ENCODE data around the gene COL4A6. TPM values are rescaled to one million over a fixed set of nuclear protein-coding genes. Genes with fewer than 3 reads are reported as not detected.

The COL4A6 gene
- total and polyA plus RNA-seq, 8 donors, result 0.58 to 30.8 (median 9.0) TPM

GRCh38 chrX:108178143-108178498 lies 260.1 kb downstream of the COL4A6 start:
- WGBS, 5 donors, result 64 to 71% (median 67%) methylated on average over 7 of the region's 7 CpGs

GRCh38 chrX:108177351-108178142 lies 260.7 kb downstream of the COL4A6 start:
- H3K27ac ChIP-seq, result no peak overlapping the region
- peaks cover 0 to 8% (median 0%) of the 10 kb centered on the region in 3 donors for H3K27me3 ChIP-seq
- H3K4me1 ChIP-seq, result no peaks in the 10 kb centered on the region
- intact Hi-C loops (cut with DNase I; ENCODE audit: low total_unique reads), result no loop called here
- TF ChIP-seq POLR2AphosphoS5 (IDR thresholded peaks at IDR 0.05) (no peak), POLR2A (IDR thresholded peaks at IDR 0.05) (no peak), CTCF (IDR thresholded peaks at IDR 0.05) (no peak)
- no peaks in the 10 kb centered on the region for H3K9me3 ChIP-seq
- no peak overlapping the region for H3K4me3 ChIP-seq
- 68 to 90% (median 83%) methylated on average over 8 of the region's 8 CpGs for WGBS, 5 donors
- DNase-seq, result no peak
- H3K36me3 ChIP-seq, result peaks cover 0 to 7% (median 0%) of the 10 kb centered on the region in 4 donors

More at GRCh38 chrX:108178143-108178498, 260.1 kb downstream of the COL4A6 start:
- H3K4me3 ChIP-seq, result no peak overlapping the region
- no peak overlapping the region for H3K27ac ChIP-seq
- no peaks in the 10 kb centered on the region for H3K4me1 ChIP-seq
- H3K9me3 ChIP-seq, result no peaks in the 10 kb centered on the region
- TF ChIP-seq EP300 (IDR thresholded peaks at IDR 0.05) (no peak), POLR2AphosphoS5 (IDR thresholded peaks at IDR 0.05) (no peak), CTCF (IDR thresholded peaks at IDR 0.05) (no peak), POLR2A (IDR thresholded peaks at IDR 0.05) (no peak)
- intact Hi-C loops (cut with DNase I; ENCODE audit: low total_unique reads), result no loop called here
- no peak for DNase-seq
- peaks cover 0 to 8% (median 0%) of the 10 kb centered on the region in 3 donors for H3K27me3 ChIP-seq
- H3K36me3 ChIP-seq, result peaks cover 0 to 7% (median 0%) of the 10 kb centered on the region in 4 donors

- TF ChIP-seq POLR2A (IDR thresholded peaks at IDR 0.05) (no peak), CTCF (IDR thresholded peaks at IDR 0.05) (no peak), EP300 (IDR thresholded peaks at IDR 0.05) (no peak), POLR2AphosphoS5 (IDR thresholded peaks at IDR 0.05) (no peak)
Observed at GRCh38 chrX:108173874-108174273, 264.3 kb downstream of the COL4A6 start.

GRCh38 chrX:108171671-108172070 lies 266.6 kb downstream of the COL4A6 start:
- Histone ChIP-seq H3K27ac (no peak overlapping the region), H3K27me3 (peaks cover 0 to 14% (median 0%) of the 10 kb centered on the region in 3 donors), H3K36me3 (peaks cover 0 to 15% (median 0%) of the 10 kb centered on the region in 4 donors), H3K4me3 (no peak overlapping the region), H3K9me3 (no peaks in the 10 kb centered on the region), H3K4me1 (no peaks in the 10 kb centered on the region)
- intact Hi-C loops (cut with DNase I; ENCODE audit: low total_unique reads), result no loop called here
- DNase-seq, result no peak
- TF ChIP-seq EP300 (IDR thresholded peaks at IDR 0.05) (no peak), POLR2A (IDR thresholded peaks at IDR 0.05) (no peak), CTCF (IDR thresholded peaks at IDR 0.05) (no peak), POLR2AphosphoS5 (IDR thresholded peaks at IDR 0.05) (no peak)
- WGBS, 5 donors, result 85 to 97% (median 92%) methylated on average over 4 of the region's 4 CpGs

More at GRCh38 chrX:108173874-108174273, 264.3 kb downstream of the COL4A6 start:
- intact Hi-C loops (cut with DNase I; ENCODE audit: low total_unique reads), result no loop called here
- no peak for DNase-seq
- 29 to 94% (median 37%) methylated on average over 3 of the region's 3 CpGs for WGBS, 5 donors
- Histone ChIP-seq H3K27me3 (peaks cover 0 to 14% (median 0%) of the 10 kb centered on the region in 3 donors), H3K4me1 (no peaks in the 10 kb centered on the region), H3K36me3 (peaks cover 0 to 15% (median 0%) of the 10 kb centered on the region in 4 donors), H3K9me3 (no peaks in the 10 kb centered on the region), H3K27ac (no peak overlapping the region), H3K4me3 (no peak overlapping the region)
